G401.6 (cell line): ENCODE data around the gene ZNF160.
A peak's percentile ranks its signal among the peaks of the same experiment; 100 is the strongest.
"Not testable (repeated sequence)": the region's sequence is repeated elsewhere in the genome, so short reads cannot be mapped to it uniquely, and the experiment has no call there.

Experiments
- FAIRE-seq: peaks from 2 replicates; lab custom pipeline; 2012; peaks lifted over from hg19 to GRCh38; lab: Jason Lieb, UNC

Gene ZNF160

DNA sequence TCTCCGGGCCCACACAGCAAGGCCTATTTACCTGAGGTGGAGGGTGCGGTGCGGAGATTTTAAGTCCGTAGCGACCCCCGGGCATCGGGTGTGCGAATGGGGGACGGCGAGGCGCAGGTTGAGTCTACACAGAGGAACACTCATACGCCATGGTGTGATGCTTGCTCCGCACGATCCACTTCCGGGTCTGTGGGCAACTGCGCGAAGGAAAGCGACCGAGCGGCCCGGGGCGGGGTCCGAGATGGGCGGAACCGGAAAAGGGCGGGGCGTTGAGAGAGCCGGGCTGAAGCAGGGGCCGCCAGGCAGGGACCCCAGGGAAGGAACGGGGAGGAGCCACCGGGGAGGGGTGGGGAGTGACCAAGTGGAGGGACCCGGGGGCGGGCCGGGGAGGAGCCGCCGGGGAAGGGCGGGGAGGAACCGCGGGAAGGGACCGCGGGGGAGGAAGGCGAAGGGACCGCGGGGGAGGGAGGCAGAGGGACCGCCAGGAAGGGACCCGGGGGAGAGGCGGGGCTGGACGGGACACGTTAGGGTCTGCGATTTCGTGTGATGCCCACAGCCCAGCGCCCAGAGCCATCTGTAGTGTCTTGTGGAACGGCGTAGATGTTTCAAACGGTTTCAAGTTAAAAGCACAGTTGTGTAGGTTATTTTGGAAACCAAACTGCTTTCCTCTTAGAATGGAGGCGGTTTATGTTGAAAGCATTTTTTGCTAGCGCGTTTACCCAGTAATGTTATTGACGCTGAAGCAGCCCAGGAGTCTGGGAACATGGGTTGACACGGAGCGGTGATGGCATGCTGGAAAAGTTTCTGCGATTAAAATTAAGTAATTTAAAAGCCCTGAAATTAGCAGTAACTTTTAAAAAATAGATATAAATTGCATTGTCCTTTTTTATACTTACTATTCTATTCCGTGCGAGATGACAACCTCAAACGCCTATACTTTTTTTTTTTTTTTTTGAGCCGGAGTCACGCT, at the start of gene ZNF160:
Gene ZNF160, minus strand, starts transcription at position 189 of the 970 bp plus-strand sequence. CDS start 17,146 bp downstream, outside the sequence.
- FAIRE-seq: peak; percentile 94

DNA sequence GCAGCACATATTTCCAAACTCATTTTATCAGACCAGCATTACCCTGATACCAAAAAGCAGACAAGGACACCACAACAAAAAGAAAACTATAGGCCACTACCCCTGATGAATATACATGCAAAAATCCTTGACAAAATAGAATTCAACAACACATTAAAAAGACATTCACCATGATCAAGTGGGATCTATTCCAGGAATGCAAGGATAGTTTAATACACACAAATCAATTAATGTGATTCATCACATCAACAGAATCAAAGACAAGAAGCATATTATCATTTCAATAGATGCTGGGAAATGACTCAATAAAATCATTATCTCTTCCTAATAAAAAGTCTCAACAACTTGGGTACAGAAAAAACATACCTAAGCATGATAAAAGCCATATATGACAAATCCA, 44.4 kb upstream of the ZNF160 start:
- FAIRE-seq: no peak

DNA sequence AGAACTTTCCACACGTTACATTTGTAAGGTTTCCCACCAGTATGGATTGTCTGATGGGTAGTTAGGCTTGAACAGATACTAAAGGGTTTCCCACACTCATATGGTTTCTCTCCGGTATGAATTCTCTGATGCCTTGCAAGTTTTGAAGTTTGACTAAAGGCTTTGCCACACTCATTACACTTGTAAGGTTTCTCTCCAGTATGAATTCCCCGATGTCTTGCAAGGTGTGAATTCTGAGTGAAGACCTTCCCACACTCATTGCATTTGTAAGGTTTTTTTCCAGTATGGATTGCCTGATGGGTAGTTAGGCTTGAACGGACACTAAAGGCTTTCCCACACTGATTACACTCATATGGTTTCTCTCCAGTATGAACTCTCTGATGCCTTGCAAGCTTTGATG, 37.1 kb upstream of the ZNF160 start:
- FAIRE-seq: no peak

DNA sequence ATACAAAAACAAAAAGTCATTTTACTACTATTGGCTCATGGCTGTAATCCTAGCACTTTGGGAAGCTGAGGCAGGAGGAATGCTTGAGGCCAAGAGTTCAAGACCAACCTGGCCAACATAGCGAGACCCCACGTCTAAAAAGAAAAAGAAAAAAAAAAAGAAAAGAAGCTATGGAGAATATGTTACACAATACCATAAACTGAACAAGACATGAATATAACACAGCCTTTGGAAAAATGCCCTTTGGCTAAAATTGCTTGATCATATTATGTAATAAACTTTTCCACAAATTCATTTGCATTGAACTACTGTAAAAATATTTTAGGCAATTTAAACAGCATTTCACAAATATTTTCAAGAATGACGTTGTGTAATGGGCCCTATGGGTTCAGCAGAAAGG, 33.2 kb upstream of the ZNF160 start:
- FAIRE-seq: no peak

DNA sequence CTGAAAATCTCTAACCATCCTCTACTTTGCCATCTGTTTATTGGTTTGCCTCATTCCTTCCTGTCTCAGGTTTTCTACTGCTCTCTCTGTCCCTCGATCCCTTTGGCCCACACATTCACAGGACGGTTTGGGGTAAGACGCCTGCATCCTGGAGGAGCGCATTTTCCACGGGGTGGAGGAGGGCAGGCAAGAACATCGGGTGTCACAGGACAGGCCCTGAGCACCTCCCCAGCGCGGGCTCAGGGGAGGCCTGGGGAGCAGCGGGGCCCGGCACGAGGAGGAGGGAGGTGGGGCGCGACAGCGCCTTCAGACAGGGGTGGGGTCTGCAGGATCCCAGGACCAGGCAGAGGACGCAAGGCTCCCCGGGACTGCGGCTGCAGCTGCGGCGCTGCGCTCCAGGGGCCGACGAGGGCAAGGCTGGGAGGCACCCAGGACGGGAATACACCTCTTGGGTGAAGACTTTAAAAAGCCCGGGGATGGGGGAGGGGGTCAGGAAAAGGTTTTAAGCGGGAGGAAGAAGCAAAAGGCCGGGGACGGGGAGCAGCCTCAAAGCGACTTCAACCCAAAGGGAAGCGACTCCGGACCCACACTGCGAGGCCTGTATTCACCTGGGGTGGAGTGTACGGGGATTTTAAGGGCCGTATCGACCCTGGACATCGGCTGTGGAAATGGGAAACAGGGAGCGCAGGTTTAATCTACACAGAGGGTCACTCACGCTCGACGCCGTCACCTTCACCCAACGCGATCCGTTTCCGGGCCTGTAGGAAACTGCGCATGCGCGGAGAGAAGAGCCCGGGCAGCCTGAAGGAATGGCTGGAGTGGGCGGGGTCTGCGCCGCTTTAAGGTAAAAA, 29.1 kb upstream of the ZNF160 start, which contains the start of gene ZNF415:
Gene ZNF415, minus strand, starts transcription at position 770 of the 851 bp plus-strand sequence. CDS start 10,234 bp downstream, outside the sequence.
- no peak for FAIRE-seq

DNA sequence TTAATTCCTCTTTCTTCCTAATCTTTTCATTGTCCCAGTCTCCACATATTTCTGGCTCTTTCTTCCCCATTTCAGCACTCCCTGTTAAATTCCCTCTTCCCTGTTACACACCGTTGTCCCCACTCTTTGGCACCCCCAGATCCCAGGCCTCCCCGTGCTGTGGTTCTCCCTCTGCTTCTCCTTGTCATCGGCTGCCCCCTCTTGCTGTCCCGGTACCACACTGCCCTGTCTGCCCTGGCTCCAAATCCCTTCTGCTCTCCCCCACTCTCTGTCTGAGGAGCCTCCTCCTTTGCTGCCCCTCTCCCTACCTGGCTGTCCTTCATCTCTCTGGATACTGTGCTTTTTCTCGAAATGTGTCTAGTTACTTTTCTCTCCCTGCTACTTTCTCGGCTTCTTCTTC, 28.5 kb upstream of the ZNF160 start:
- no peak for FAIRE-seq

DNA sequence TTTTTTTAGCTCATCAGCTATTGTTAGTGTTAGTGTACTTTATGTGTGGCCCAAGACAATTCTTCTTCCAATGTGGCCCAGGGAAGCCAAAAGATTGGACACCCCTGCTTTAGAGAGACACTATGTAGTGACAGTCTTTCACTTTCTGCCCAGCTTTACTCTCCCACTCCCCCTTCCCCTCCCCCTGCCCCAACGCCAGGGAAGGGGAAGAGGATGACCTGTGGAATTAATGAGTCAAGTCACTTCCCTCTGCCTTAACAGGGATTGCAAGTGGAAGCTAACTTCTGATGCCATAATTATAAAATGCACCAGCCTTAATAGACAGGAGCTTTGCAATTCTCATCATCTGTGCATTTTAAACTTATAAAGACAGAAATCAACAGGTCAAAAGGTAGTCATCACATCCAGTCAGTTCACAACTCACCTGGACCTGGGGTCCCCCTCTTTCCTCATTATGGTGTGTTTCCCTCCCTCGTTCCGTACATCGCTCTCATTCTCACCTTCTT, 27.9 kb upstream of the ZNF160 start:
- no peak for FAIRE-seq

DNA sequence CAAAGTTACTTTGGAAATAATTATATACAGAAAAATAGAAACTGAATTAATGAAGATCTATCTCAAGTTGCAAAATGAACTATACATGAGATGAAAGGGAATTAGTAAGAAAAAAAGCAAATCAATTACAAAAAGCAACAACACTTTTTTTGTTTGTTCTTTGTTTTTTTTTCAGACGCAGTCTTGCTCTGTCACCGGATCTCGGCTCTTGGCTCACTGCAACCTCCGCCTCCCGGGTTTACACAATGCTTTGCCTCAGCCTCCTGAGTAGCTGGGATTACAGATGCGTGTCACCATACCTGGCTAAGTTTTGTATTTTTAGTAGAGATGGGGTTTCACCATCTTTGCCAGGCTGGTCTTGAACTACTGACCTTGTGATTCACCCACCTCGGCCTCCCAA, 27.3 kb upstream of the ZNF160 start:
- FAIRE-seq: no peak

DNA sequence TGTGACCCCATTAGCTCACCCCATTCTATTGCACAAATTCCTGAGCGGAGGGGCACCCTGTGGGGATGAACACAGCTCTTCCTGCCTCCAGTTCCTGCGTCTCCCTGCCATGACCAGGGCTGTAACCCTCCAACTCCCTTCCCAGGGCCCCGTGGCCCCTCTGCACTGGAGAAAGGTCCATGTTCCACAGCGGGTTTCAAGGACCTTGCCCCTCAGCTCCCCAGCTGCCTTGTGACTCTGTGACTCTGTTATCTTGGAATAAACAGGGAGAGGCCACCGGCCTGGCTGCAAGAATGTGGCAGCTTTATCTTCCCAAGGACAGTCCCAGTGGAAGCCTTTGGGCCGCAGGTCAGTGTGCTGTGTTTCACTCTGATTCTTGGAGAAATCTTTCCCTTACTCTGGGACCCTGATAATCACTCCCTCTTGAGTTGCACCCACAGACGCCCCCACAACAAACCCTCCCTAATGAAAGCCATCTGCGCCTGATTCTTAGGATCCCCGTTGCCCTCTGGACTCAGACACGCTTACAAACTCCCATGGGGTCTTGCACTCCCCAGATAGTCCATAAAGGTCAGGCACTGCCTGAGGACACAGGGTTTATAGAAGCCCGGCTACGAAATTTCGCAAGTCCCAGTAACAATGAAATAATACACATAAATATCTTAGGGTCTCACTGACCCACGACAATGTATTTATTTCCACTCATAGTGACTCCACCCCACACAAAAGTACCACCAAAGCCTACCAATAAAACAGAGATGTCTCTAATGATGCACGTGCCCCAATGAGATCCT, 23.7 kb upstream of the ZNF160 start:
- FAIRE-seq: not testable (repeated sequence)

DNA sequence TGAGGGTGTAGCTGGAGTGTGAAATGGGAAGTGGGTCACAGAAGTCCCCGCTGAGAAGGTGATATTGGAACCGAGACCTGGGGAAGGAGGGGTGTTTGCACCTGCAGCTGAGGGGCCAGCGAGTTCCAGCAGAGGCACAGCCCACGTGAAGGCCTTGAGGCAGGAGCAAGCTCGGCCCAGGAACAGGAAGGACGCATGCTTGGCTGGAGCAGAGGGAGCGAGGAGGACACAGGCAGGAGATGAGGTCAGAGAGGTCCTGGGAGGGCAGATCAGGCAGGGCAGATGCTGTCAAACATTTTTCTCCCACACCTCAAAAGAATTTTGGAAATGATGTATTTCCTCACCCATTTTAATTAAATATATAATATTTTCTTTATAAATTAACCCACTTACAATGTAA, 20.2 kb upstream of the ZNF160 start:
- no peak for FAIRE-seq

DNA sequence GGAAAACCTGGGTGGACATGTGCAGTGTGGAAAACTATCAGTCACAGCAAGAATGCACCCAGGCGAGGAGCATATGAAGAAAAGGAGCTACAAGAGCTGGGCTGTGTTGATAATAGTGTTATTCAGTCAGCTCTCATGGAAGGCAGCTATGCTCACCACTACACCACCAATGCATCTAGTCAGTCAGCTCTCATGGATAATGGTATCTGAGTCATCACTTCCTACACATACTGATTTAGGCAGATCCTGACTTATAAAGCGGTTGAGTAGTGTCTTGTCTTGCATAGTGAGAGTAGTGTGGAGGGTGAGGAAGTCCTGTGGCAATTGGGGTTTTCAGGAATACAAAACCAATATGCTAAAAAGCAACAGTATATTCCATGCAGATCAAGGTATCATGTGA, 9.1 kb upstream of the ZNF160 start:
- no peak for FAIRE-seq

DNA sequence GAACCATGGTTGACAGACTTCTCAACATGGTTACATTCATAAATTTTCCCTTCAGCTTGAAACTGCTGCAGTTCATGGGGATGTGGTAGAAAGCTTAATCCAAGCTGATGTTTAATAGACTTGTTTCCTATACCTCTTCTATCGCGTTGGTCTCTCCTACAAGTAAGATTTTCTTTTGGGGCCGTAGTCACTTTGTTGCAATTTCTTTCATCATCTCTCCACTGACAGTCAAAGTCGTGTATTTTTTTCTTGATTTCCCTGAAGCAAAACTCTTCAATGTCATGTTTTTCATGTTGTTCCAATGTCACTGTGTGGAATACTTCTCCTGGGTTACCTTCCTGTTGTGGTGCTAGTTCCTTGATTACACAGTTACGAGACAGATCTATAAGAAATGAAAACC, 6.3 kb upstream of the ZNF160 start:
- FAIRE-seq: no peak

DNA sequence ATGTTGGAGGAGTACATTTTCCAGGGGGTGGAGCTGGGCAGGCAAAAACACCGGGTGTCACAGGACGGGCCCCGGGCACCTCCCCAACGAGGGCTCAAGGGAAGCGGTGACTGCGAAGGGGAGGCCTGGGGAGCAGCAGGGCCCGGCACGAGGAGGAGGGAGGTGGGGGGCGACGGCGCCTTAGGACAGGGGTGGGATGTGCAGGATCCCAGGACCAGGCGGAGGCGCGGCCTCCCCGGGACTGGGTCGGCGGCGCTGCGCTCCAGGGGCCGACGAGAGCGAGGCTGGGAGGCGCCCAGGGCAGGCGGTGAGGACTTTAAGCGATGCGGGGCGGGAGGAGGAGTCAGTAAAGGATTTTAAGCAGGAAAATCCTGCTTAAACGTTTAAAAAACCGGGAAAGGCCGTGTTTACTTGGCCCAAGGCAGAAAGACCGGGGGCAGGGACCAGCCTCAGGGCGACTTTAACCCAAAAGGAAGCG, 427 bp downstream of the ZNF160 start:
- no peak for FAIRE-seq

DNA sequence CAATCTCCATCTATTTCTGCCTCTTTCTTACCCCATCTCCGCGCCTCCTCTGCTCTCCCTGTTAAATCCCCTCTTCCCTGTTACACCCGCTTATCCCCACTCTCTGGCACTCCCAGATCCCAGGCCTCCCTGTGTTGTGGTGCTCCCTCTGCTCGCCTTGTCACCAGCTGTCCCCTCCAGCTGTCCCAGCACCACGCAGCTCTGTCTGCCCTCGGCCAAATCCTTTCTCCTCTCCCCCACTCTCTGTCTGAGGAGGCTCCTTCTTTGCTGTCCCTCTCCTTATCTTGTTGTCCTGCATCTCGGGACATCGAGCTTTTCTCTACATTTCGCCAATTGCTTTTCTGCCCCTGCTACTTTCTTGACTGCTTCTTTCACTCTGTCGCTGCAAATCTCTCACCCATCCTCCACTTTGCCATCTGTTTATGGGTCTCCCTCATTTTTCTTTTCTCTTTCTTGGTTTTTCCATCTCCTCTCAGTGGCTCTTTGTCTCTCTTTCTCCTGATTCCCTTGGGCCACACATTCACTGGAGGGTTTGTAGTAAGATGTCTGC, 941 bp downstream of the ZNF160 start:
- no peak for FAIRE-seq

DNA sequence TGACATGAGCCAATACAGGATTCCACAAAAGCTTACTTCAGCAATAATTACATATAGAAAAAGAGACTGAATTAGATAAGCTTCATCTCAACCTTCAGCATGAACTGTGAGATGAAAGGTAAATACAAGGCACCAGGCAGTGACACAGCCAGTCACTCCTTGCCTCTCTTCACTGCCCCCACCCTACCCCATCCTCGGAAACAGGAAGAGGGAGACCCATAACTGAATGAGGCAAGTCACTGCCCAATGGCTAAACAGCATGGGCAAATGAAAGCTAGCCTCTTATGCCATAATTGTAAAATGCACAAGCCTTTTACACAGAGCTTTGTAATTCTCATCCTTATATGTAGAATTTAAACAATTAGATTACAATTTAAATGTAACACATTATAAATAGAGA, 1.7 kb downstream of the ZNF160 start:
- no peak for FAIRE-seq

DNA sequence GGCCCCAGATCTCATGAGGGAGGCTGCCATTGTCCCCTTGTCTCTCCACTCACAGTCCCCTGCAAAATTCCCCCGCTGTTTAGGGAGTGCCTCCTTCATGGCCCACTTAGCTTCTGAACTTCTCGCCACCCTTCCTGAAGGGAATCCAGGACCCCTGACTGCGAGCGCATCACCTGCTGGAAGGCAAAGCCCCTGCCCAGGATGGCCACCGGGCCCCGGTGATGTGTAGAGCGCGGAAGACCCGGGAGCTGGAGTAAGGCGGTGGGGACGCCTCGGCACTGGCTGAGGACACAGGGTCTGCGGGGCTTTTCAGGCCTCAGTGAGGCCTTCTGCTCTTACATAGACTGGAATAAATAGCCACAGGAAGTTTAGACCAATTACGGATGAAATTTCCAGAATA, 4.7 kb downstream of the ZNF160 start:
- FAIRE-seq: not testable (repeated sequence)

DNA sequence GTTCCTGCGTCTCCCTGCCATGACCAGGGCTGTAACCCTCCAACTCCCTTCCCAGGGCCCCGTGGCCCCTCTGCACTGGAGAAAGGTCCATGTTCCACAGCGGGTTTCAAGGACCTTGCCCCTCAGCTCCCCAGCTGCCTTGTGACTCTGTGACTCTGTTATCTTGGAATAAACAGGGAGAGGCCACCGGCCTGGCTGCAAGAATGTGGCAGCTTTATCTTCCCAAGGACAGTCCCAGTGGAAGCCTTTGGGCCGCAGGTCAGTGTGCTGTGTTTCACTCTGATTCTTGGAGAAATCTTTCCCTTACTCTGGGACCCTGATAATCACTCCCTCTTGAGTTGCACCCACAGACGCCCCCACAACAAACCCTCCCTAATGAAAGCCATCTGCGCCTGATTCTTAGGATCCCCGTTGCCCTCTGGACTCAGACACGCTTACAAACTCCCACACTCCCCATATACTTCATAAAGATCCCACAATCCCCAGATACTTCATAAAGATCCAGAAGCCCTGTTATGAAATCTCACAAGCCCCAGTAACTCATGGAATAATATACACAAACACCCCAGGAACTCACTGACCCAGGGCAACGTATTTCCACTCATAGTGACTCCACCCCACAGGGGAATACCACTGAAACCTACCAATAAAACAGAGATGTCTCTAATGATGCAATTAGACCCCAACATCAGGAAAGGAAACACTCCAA, 6.1 kb downstream of the ZNF160 start:
- FAIRE-seq: not testable (repeated sequence)

DNA sequence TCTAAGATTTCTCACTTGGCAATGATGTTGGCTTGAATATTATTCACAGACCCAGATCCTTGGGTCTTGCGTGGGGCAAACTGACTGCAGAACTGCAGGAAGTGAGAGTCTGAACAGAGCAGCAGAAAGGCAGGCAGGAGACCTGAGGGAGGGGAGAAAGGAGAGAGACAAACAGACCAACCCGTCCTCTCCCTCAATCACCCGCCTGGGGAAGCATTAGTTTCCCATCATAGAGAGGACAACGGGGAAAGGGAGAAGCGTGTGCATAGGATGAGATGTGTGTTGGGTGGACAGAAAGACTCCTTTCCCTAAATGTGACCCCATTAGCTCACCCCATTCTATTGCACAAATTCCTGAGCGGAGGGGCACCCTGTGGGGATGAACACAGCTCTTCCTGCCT, 6.6 kb downstream of the ZNF160 start:
- FAIRE-seq: not testable (repeated sequence)

DNA sequence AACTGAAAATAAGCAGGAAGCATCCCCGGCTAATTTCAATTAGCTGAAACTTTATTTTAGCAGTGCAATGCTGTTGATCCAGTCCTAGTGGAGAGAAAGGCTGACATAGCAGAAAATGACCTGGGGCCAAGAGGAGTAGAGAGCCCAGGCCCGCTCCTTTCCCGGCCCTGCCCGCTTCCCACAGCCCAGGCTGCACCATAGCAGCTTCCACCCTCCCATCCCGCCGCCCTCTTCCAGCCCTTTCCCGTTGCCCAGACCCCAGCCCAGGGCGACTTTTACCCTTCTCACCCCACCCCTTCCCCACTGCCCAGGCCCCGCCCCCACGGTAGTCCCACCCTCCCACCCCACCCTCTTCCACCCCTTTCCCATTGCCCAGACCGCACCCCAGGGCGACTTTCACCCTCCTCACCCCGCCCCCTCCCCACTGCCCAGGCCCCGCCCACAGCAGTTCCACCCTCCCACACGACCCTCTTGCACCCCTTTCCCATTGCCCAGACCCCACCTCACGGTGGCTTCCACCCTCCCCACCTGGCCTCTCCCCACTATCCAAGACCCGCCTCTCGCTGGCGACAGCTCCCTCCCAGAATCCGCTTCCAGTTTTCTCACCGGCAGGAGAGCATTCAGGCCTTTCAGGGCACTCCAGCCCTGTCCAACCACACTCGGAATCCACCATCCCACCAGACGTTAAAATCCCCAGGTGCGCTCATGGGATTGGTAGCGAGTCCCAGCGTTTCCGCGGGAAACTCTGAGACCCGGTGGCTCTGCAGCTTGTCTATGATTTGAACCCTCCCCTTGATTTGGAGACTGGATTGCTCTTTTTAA, 8.3 kb downstream of the ZNF160 start:
- FAIRE-seq: no peak

DNA sequence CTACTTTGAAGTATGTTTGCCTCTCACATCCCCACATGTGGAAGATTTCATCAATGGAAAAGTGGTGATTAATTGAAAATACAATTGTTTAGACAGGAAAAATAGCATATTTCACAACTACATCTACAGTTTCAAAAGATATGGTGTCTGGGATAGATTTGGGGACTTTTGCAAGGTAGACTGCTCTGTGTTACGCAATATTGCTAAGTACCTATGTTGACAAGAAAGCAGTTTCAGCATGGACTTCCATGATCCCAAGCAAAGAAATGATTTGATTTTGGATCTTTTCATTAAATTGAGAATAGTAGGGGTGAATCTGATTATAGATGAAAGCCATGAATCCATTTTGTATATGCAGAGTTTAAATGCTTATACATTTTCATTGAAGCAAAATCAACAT, 10.5 kb downstream of the ZNF160 start:
- no peak for FAIRE-seq
